ENCODE data around the gene GREB1. TPM values are rescaled to one million over a fixed set of nuclear protein-coding genes. Genes with fewer than 3 reads are reported as not detected.

GREB1 gene
- total RNA-seq, 1 experiment from 2014 or later: 16.5 TPM

DNA sequence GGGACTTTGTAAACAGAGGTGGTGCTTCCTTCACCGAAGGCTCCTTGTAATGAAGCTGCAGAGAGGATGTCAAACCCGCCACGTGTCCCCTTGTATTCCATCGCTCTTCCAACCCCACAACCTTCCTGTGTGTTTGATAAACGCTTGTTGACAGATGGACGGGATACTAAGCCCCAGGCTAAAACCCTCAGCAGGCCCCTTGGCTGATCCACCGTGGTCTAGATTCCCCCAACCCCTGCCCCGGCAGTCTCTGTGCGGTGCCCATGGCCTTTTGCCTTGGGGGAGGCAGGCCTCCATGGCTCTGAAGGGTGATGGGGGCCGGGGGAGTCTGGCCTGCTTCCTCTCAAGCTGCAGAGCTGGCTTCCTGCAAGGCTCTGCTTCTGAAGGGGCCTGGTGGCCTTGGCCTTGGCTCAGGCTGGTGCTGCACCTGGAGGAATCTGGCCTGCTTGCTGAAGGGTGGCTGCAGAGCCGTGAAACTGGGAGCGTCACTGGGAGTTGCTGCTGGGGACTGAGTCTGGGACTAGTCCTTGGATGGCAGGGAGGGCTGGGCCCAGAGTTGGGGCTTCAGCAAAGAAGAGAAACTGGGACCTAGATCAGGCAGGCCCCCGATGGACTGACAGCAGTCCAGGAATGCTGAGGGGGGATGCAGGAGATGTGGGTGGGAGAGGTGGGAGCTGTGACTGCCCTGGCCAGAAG lies 145.8 kb downstream of the GREB1 start:
- Histone ChIP-seq H2BK20ac (ENCODE audit: low read depth, low read length, poor library complexity, severe bottlenecking) (no peak overlapping the region), H3K27ac (ENCODE audit: insufficient read length, low read depth, low read length) (no peak overlapping the region), H4K5ac (ENCODE audit: insufficient read length, low read depth, low read length) (no peak overlapping the region), H2AK5ac (ENCODE audit: insufficient read length, low read length) (no peak overlapping the region), H3K23ac (ENCODE audit: insufficient read length, low read depth, low read length) (no peak overlapping the region), H4K8ac (replicated peaks; ENCODE audit: insufficient read length, low read depth, low read length) (no peak overlapping the region), H4K91ac (ENCODE audit: insufficient read length, low read depth, low read length) (no peak overlapping the region), H2BK5ac (ENCODE audit: insufficient read length, low read length) (no peak overlapping the region), H3K79me1 (ENCODE audit: insufficient read depth, low read depth, low read length, poor library complexity, severe bottlenecking) (no peaks in the 10 kb centered on the region), H3K18ac (ENCODE audit: insufficient read length, low read depth, low read length) (no peak overlapping the region), H2BK12ac (ENCODE audit: insufficient read length, low read depth, low read length) (no peak overlapping the region), H3K14ac (ENCODE audit: insufficient read depth, low read length) (no peak overlapping the region), H2BK120ac (ENCODE audit: low read depth, low read length, poor library complexity, severe bottlenecking) (no peak overlapping the region), H3K9ac (ENCODE audit: extremely low read depth, insufficient read length, low read length) (no peak overlapping the region), H3K4me1 (ENCODE audit: insufficient read depth, low read length) (peaks cover 6% of the 10 kb centered on the region; the same call in 1 of the 2 replicates), H3K23me2 (ENCODE audit: insufficient read length, low read depth, low read length, poor library complexity, severe bottlenecking) (no peaks in the 10 kb centered on the region), H3K79me2 (ENCODE audit: insufficient read depth, low read length) (no peaks in the 10 kb centered on the region), H3K4ac (ENCODE audit: low read depth, low read length) (no peak overlapping the region), H2AFZ (ENCODE audit: low read length) (no peak overlapping the region), H4K20me1 (ENCODE audit: control insufficient read depth, insufficient read depth, insufficient read length) (no peaks in the 10 kb centered on the region), H3T11ph (ENCODE audit: low read length) (no peak overlapping the region), H2BK15ac (ENCODE audit: low read depth, low read length) (no peak overlapping the region), H3K27me3 (ENCODE audit: insufficient read depth, low read length) (no peaks in the 10 kb centered on the region), H3K4me2 (ENCODE audit: insufficient read depth, insufficient read length, low read length) (no peak overlapping the region), H3K56ac (ENCODE audit: insufficient read length, low read depth, low read length) (no peak overlapping the region), H3K9me3 (ENCODE audit: control insufficient read depth, low read depth, low read length) (no peaks in the 10 kb centered on the region)
- TF ChIP-seq, protein P1, sequence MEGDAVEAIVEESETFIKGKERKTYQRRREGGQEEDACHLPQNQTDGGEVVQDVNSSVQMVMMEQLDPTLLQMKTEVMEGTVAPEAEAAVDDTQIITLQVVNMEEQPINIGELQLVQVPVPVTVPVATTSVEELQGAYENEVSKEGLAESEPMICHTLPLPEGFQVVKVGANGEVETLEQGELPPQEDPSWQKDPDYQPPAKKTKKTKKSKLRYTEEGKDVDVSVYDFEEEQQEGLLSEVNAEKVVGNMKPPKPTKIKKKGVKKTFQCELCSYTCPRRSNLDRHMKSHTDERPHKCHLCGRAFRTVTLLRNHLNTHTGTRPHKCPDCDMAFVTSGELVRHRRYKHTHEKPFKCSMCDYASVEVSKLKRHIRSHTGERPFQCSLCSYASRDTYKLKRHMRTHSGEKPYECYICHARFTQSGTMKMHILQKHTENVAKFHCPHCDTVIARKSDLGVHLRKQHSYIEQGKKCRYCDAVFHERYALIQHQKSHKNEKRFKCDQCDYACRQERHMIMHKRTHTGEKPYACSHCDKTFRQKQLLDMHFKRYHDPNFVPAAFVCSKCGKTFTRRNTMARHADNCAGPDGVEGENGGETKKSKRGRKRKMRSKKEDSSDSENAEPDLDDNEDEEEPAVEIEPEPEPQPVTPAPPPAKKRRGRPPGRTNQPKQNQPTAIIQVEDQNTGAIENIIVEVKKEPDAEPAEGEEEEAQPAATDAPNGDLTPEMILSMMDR (conservative IDR thresholded peaks at IDR 0.05): no peak
- no CpG with 5 or more reads among the region's 13 CpGs for WGBS (ENCODE audit: extremely low coverage, insufficient read length, low lambda C conversion rate)
- DNase-seq: no peak
- Mint-ChIP-seq H3K36me3 (ENCODE audit: insufficient read depth in 1 of 3, low read depth in 3 of 3) (no peaks in the 10 kb centered on the region; a peak in 1 of 7 replicates), H3K4me3 (no peak overlapping the region), H3K9me3 (no peaks in the 10 kb centered on the region), H3K4me1 (peaks cover 47 to 57% of the 10 kb centered on the region in 2 experiments), H3K27ac (peak overlapping the region in 1 of 3 experiments; percentile 44; a peak in 1 of 7 replicates), H3K27me3 (ENCODE audit: low read depth) (peaks cover 16% of the 10 kb centered on the region)
